NOMO-1 (cell line): ENCODE results near the gene CEP72.

Source experiments
- DNase-seq, 2 experiments: peaks; one replicate each; lab custom pipeline; 2025; ENCODE audit not compliant: unreplicated experiment in 2 of 2; lab: John Stamatoyannopoulos, UW

Gene CEP72

GRCh38 chr5:635306-636055, 23.3 kb downstream of the CEP72 start:
- no peak for DNase-seq

- no peak for DNase-seq
These were observed 24.8 kb downstream of the CEP72 start for GRCh38 chr5:636951-637350.

GRCh38 chr5:637581-638450, 25.7 kb downstream of the CEP72 start:
- no peak for DNase-seq

- DNase-seq: no peak
These were observed 26.5 kb downstream of the CEP72 start for GRCh38 chr5:638501-639252.

- DNase-seq: no peak
These were observed 27.1 kb downstream of the CEP72 start for GRCh38 chr5:639253-639530.

GRCh38 chr5:639584-640213, 27.6 kb downstream of the CEP72 start:
- no peak for DNase-seq

GRCh38 chr5:640461-641330, 28.6 kb downstream of the CEP72 start:
- no peak for DNase-seq

GRCh38 chr5:641331-641765, 29.2 kb downstream of the CEP72 start:
- no peak for DNase-seq

- DNase-seq: no peak
These were observed 30.3 kb downstream of the CEP72 start for GRCh38 chr5:642481-642880.

GRCh38 chr5:643351-643801, 31.2 kb downstream of the CEP72 start:
- DNase-seq: no peak

GRCh38 chr5:643811-644271, 31.7 kb downstream of the CEP72 start:
- no peak for DNase-seq

- DNase-seq: no peak
These were observed 32.4 kb downstream of the CEP72 start for GRCh38 chr5:644509-644908.

- DNase-seq: no peak
These were observed 32.8 kb downstream of the CEP72 start for GRCh38 chr5:644971-645370.

- no peak for DNase-seq
These were observed 33.3 kb downstream of the CEP72 start for GRCh38 chr5:645421-645820.

- DNase-seq: no peak
These were observed 34.5 kb downstream of the CEP72 start for GRCh38 chr5:646396-647201.

- no peak for DNase-seq
These were observed 35.2 kb downstream of the CEP72 start for GRCh38 chr5:647311-647710.

- no peak for DNase-seq
These were observed 35.6 kb downstream of the CEP72 start for GRCh38 chr5:647727-648126.

- DNase-seq: no peak
These were observed 39.3 kb downstream of the CEP72 start for GRCh38 chr5:651296-652022.
